HG03457 (cell line): ENCODE results near the gene CCHCR1.

Source experiments
- ATAC-seq: cut with Tn5 transposase; IDR thresholded peaks from one replicate; pipeline ENCODE4 v1.9.1; 2021; ENCODE audit warnings: moderate number of reproducible peaks; ENCODE audit not compliant: unreplicated experiment

CCHCR1 gene

GRCh38 chr6:31132806-31133205 lies 24.8 kb downstream of the CCHCR1 start:
- ATAC-seq: no peak

GRCh38 chr6:31131595-31131994 lies 26.0 kb downstream of the CCHCR1 start:
- no peak for ATAC-seq

- no peak for ATAC-seq
Observed at GRCh38 chr6:31130751-31131150, 26.9 kb downstream of the CCHCR1 start.

- ATAC-seq: no peak
Observed at GRCh38 chr6:31129130-31129529, 28.5 kb downstream of the CCHCR1 start.

GRCh38 chr6:31128093-31128676 lies 29.4 kb downstream of the CCHCR1 start:
- ATAC-seq: no peak

GRCh38 chr6:31126396-31127175 lies 31.0 kb downstream of the CCHCR1 start:
- no peak for ATAC-seq

GRCh38 chr6:31125586-31126363 lies 31.8 kb downstream of the CCHCR1 start:
- no peak for ATAC-seq

- no peak for ATAC-seq
Observed at GRCh38 chr6:31125162-31125561, 32.4 kb downstream of the CCHCR1 start.

- no peak for ATAC-seq
Observed at GRCh38 chr6:31122791-31123706, 34.6 kb downstream of the CCHCR1 start.

GRCh38 chr6:31121131-31121790 lies 36.3 kb downstream of the CCHCR1 start:
- no peak for ATAC-seq

- no peak for ATAC-seq
Observed at GRCh38 chr6:31120151-31120915, 37.3 kb downstream of the CCHCR1 start, which contains the start of gene CDSN. Gene CDSN, minus strand, starts transcription at chr6:31120446. Its CDS starts 27 bp downstream, at chr6:31120419.

- no peak for ATAC-seq
Observed at GRCh38 chr6:31118178-31118577, 39.4 kb downstream of the CCHCR1 start.

- ATAC-seq: no peak
Observed at GRCh38 chr6:31116661-31117385, 40.8 kb downstream of the CCHCR1 start.

GRCh38 chr6:31115941-31116560 lies 41.6 kb downstream of the CCHCR1 start:
- no peak for ATAC-seq

- no peak for ATAC-seq
Observed at GRCh38 chr6:31114970-31115849, 42.4 kb downstream of the CCHCR1 start.

GRCh38 chr6:31114541-31114878 lies 43.1 kb downstream of the CCHCR1 start, which contains the start of gene PSORS1C1:
Gene PSORS1C1, plus strand, starts transcription at chr6:31114800. Its CDS starts 14,833 bp downstream, at chr6:31129633.
- ATAC-seq: no peak

- no peak for ATAC-seq
Observed at GRCh38 chr6:31113861-31114540, 43.6 kb downstream of the CCHCR1 start.
